H1 (cell line): ENCODE data around the gene P3H4. TPM values are rescaled to one million over a fixed set of nuclear protein-coding genes. Genes with fewer than 3 reads are reported as not detected.
A peak's percentile ranks its signal among the peaks of the same experiment; 100 is the strongest.

Source experiments
- CTCF ChIA-PET: fragments of 300-600 bp; sonication (Branson Sonifier 250); formaldehyde crosslinking; loops from one replicate; lab custom pipeline; 2021; ENCODE audit not compliant: partially characterized antibody; lab: Charles Lee
- POLR2A ChIA-PET: fragments of 300-600 bp; sonication (Branson Sonifier 250); formaldehyde crosslinking; loops from one replicate; lab custom pipeline; 2021; ENCODE audit warnings: inconsistent platforms; ENCODE audit not compliant: partially characterized antibody; lab: Charles Lee
- DNase-seq, 2 experiments: peaks; one replicate each; pipeline versions ENCODE4 v3.0.0 to v3.0.0-alpha.2; 2010 to 2022; ENCODE audit warnings: low spot score in 2 of 2, low read depth in 1 of 2, mixed read lengths in 1 of 2
- FAIRE-seq: peaks from 2 replicates; lab custom pipeline; 2011; peaks lifted over from hg19 to GRCh38; lab: Jason Lieb, UNC
- H2AFZ ChIP-seq: 2 replicates; pipeline ENCODE4 v1.8.1; 2012; ENCODE audit warnings: low read length, inconsistent platforms
- H2AK5ac ChIP-seq: 2 replicates; pipeline ENCODE4 v1.6.1; 2013; ENCODE audit warnings: low read depth, low read length
- H2BK120ac ChIP-seq: replicated peaks from 2 replicates; pipeline ENCODE3; 2013; ENCODE audit warnings: low read depth, low read length, inconsistent platforms
- H2BK12ac ChIP-seq: 2 replicates; pipeline ENCODE4 v1.6.1; 2013; ENCODE audit warnings: low read depth, low read length
- H2BK15ac ChIP-seq: 2 replicates; pipeline ENCODE4 v1.6.1; 2013; ENCODE audit warnings: low read length
- H2BK20ac ChIP-seq: 2 replicates; pipeline ENCODE4 v1.6.1; 2013; ENCODE audit warnings: low read length
- H2BK5ac ChIP-seq: 2 replicates; pipeline ENCODE4 v1.6.1; 2013; ENCODE audit warnings: low read depth, low read length
- H3K14ac ChIP-seq: 2 replicates; pipeline ENCODE4 v1.6.1; 2013; ENCODE audit warnings: inconsistent platforms; ENCODE audit not compliant: insufficient read length
- H3K18ac ChIP-seq: 2 replicates; pipeline ENCODE4 v1.6.1; 2013; ENCODE audit warnings: low read length; ENCODE audit errors: extremely low read depth
- H3K23ac ChIP-seq: 2 replicates; pipeline ENCODE4 v1.6.1; 2013; ENCODE audit warnings: inconsistent platforms; ENCODE audit not compliant: insufficient read length
- H3K23me2 ChIP-seq: 2 replicates; pipeline ENCODE4 v1.6.1; 2013; ENCODE audit warnings: low read depth, low read length
- H3K27ac ChIP-seq: 2 replicates; pipeline ENCODE4 v1.6.1; 2011; ENCODE audit warnings: low read depth, low read length, inconsistent platforms
- H3K27me3 ChIP-seq, 4 experiments: replicated peaks in 1 of 4; 1 replicate in 1 of 4; 2 replicates in 3 of 4; pipeline versions ENCODE4 v1.6.1 to v1.8.1; 2011 to 2013; ENCODE audit warnings: low read length in 3 of 4, mild to moderate bottlenecking in 3 of 4, inconsistent platforms in 2 of 4, mixed read lengths in 2 of 4, moderate library complexity in 1 of 4; ENCODE audit not compliant: control insufficient read depth in 3 of 4, insufficient read depth in 3 of 4; ENCODE audit errors: extremely low read depth in 1 of 4
- H3K36me3 ChIP-seq, 4 experiments: 2 replicates each; pipeline versions ENCODE4 v1.6.1 to v1.8.1; 2011 to 2013; ENCODE audit warnings: mild to moderate bottlenecking in 4 of 4, low read length in 3 of 4, moderate library complexity in 2 of 4, control low read depth in 1 of 4, inconsistent platforms in 1 of 4; ENCODE audit not compliant: insufficient read depth in 4 of 4, control insufficient read depth in 2 of 4
- H3K4ac ChIP-seq: replicated peaks from 2 replicates; pipeline ENCODE3; 2013; ENCODE audit warnings: low read length, low read depth, mixed read lengths, inconsistent platforms; ENCODE audit not compliant: insufficient read length
- H3K4me1 ChIP-seq, 4 experiments: replicated peaks in 1 of 4; 1 replicate in 1 of 4; 2 replicates in 3 of 4; pipeline versions ENCODE4 v1.6.1 to v1.8.1; 2011 to 2013; ENCODE audit warnings: low read length in 3 of 4, inconsistent platforms in 2 of 4, mixed read lengths in 1 of 4; ENCODE audit not compliant: insufficient read depth in 4 of 4, control insufficient read depth in 3 of 4
- H3K4me2 ChIP-seq, 2 experiments: 2 replicates each; pipeline versions ENCODE4 v1.6.1 to v1.8.1; 2011 to 2013; ENCODE audit warnings: low read depth in 2 of 2, low read length in 2 of 2, control low read depth in 1 of 2, inconsistent platforms in 1 of 2, mild to moderate bottlenecking in 1 of 2; ENCODE audit not compliant: insufficient read depth in 1 of 2
- H3K4me3 ChIP-seq, 4 experiments: fragments of 200-600, 300-600 bp in 1 of 4; sonication (generic), shearing (Covaris generic), sonication (Bioruptor Twin) in 1 of 4; 2 replicates each; pipeline versions ENCODE4 v1.5.1 to v1.8.1; 2011 to 2016; ENCODE audit warnings: low read length in 4 of 4, low read depth in 3 of 4, control low read depth in 2 of 4, inconsistent platforms in 2 of 4, mild to moderate bottlenecking in 2 of 4, mixed read lengths in 1 of 4, moderate library complexity in 1 of 4; ENCODE audit not compliant: insufficient read depth in 2 of 4; ENCODE audit errors: extremely low read depth in 1 of 4
- H3K56ac ChIP-seq: replicated peaks from 2 replicates; pipeline ENCODE3; 2013; ENCODE audit warnings: low read depth, mild to moderate bottlenecking, mixed read lengths, low read length, inconsistent platforms; ENCODE audit not compliant: insufficient read length
- H3K79me1 ChIP-seq: 2 replicates; pipeline ENCODE4 v1.6.1; 2013; ENCODE audit warnings: low read depth, low read length, control low read depth
- H3K79me2 ChIP-seq, 2 experiments: 2 replicates each; pipeline versions ENCODE4 v1.6.1 to v1.8.1; 2012 to 2013; ENCODE audit warnings: low read length in 2 of 2, mild to moderate bottlenecking in 2 of 2, inconsistent platforms in 1 of 2; ENCODE audit not compliant: insufficient read depth in 2 of 2, control insufficient read depth in 1 of 2
- H3K9ac ChIP-seq, 4 experiments: replicated peaks in 1 of 4; 1 replicate in 1 of 4; 2 replicates in 3 of 4; pipeline versions ENCODE4 v1.6.1 to v1.8.1; 2011 to 2013; ENCODE audit warnings: low read depth in 3 of 4, low read length in 3 of 4, control low read depth in 2 of 4, mild to moderate bottlenecking in 2 of 4, moderate library complexity in 2 of 4, inconsistent platforms in 1 of 4; ENCODE audit errors: extremely low read depth in 1 of 4
- H3K9me3 ChIP-seq, 2 experiments: 2 replicates each; pipeline versions ENCODE4 v1.6.1 to v1.8.1; 2012 to 2013; ENCODE audit warnings: mild to moderate bottlenecking in 2 of 2, moderate library complexity in 2 of 2, control low read depth in 1 of 2, inconsistent platforms in 1 of 2, low read depth in 1 of 2, low read length in 1 of 2, mixed read lengths in 1 of 2; ENCODE audit not compliant: insufficient read depth in 2 of 2
- H4K20me1 ChIP-seq, 2 experiments: replicated peaks in 1 of 2; 2 replicates each; pipeline versions ENCODE3 to v1.8.1; 2011 to 2013; ENCODE audit warnings: inconsistent platforms in 2 of 2, low read length in 2 of 2, mild to moderate bottlenecking in 1 of 2; ENCODE audit not compliant: insufficient read depth in 2 of 2, control insufficient read depth in 1 of 2
- H4K5ac ChIP-seq: 2 replicates; pipeline ENCODE4 v1.6.1; 2013; ENCODE audit warnings: low read length, low read depth, mixed read lengths, inconsistent platforms; ENCODE audit not compliant: insufficient read length
- H4K8ac ChIP-seq: 2 replicates; pipeline ENCODE4 v1.8.0; 2013; ENCODE audit warnings: mild to moderate bottlenecking, moderate library complexity, low read length, inconsistent platforms; ENCODE audit not compliant: insufficient read depth; ENCODE audit errors: extremely low read depth
- H4K91ac ChIP-seq: replicated peaks from 2 replicates; pipeline ENCODE3; 2013; ENCODE audit warnings: low read length, mixed read lengths, inconsistent platforms; ENCODE audit not compliant: insufficient read length
- GABPA ChIP-seq: IDR thresholded peaks from 2 replicates; pipeline ENCODE4 v1.6.1; 2011; ENCODE audit warnings: mild to moderate bottlenecking, low read length, moderate library complexity, borderline replicate concordance; ENCODE audit not compliant: insufficient read depth
- RXRA ChIP-seq: IDR thresholded peaks from 2 replicates; pipeline ENCODE4 v1.6.1; 2011; ENCODE audit warnings: low read depth, mild to moderate bottlenecking, low read length, moderate library complexity; ENCODE audit not compliant: insufficient read depth
- SIN3A ChIP-seq, 2 experiments: IDR thresholded peaks in 1 of 2; conservative IDR thresholded peaks in 1 of 2; 2 replicates each; pipeline ENCODE4 v1.6.1; 2011 to 2012; ENCODE audit warnings: low read length in 2 of 2, improper control_type of control experiment in 1 of 2, low read depth in 1 of 2, mild to moderate bottlenecking in 1 of 2
- whole genome bisulfite sequencing, 2 experiments: shearing (Covaris generic) in 1 of 2; methylation state at CpG; one replicate each; pipeline versions ENCODE4 v1.1.6 to v1.1.7; 2013 to 2015; ENCODE audit warnings: low lambda C conversion rate in 2 of 2, mixed read lengths in 2 of 2, inconsistent platforms in 1 of 2, low coverage in 1 of 2, missing lambda C conversion rate in 1 of 2; ENCODE audit not compliant: insufficient replicate concordance in 2 of 2, insufficient coverage in 1 of 2, insufficient read length in 1 of 2; ENCODE audit errors: extremely low coverage in 1 of 2, missing lambda C conversion rate in 1 of 2; 5-methylcytosine and 5-hydroxymethylcytosine counted together
- polyA plus RNA-seq, 7 experiments: library from polyadenylated mRNA; depleted of rRNA in 3 of 7; stranded (reverse) in 5 of 7; unstranded in 2 of 7; fragments of >200 nt in 5 of 7; fragments of 200-250 nt in 2 of 7; gene quantifications; 1 replicate in 5 of 7; 2 replicates in 1 of 7; 4 replicates in 1 of 7; pipeline versions ENCODE4 v1.2.1 to v1.2.3, GENCODE V29; 2011 to 2013; ENCODE audit warnings: missing spikeins in 2 of 7, mixed read lengths in 2 of 7
- total RNA-seq: library from RNA; stranded (reverse); fragmentation: NEBNext Ultra II Directional; extraction: Animal tissue kit (Norgen Biotek cat#: 25700); gene quantifications from 2 replicates; pipeline ENCODE4 v1.2.1, GENCODE V29; 2021

P3H4 gene
- total and polyA plus RNA-seq, 2 of the 8 experiments (the other 6 are each of a cell fraction or from before 2014, with no cell fraction given), result 23.4 to 26.7 TPM

- Histone ChIP-seq H4K20me1 (peaks cover 6 to 20% of the 10 kb centered on the region in 2 experiments), H3K27me3 (no peaks in the 10 kb centered on the region), H3K4me2 (peak overlapping the region; percentile 22 to 42; a peak in 3 of 4 replicates), H2BK5ac (peak overlapping the region; percentile 68), H3K18ac (peak overlapping the region; percentile 75; the same call in 1 of the 2 replicates), H4K91ac (peak overlapping the region; percentile 50), H2AK5ac (peak overlapping the region; percentile 75; the same call in 1 of the 2 replicates), H3K79me2 (peaks cover 0 to 46% of the 10 kb centered on the region in 2 experiments; a peak in 2 of 4 replicates), H2BK15ac (peak overlapping the region; percentile 88), H3K23ac (no peak overlapping the region), H3K23me2 (no peaks in the 10 kb centered on the region; the same call in 1 of the 2 replicates), H3K36me3 (peaks cover 2 to 7% (median 4%) of the 10 kb centered on the region in 4 experiments; a peak in 3 of 8 replicates), H2BK20ac (peak overlapping the region; percentile 92), H3K9me3 (no peaks in the 10 kb centered on the region), H3K27ac (peak overlapping the region; percentile 16; the same call in 1 of the 2 replicates), H3K4ac (no peak overlapping the region)
- WGBS, 2 experiments, result 57% methylated on average over 12 of the region's 12 CpGs; no CpG with 5 or more reads in 1 of the 2 experiments
- POLR2A ChIA-PET, result interaction anchor here (0.8 to 7.5 kb wide), 8 partner anchors 10 to 42 kb away, joined by 3 to 83 read pairs (median 4); partner anchors contain the start of gene JUP
- FAIRE-seq, result no peak
- TF ChIP-seq RXRA, result no peak
- peak; percentile 23; the same call in 1 of the 2 replicates for TF ChIP-seq GABPA
- 0 out of 4 replicates have a peak, but pooled peaks of 1 of the 2 experiments have one; percentile 24 for TF ChIP-seq SIN3A (conservative IDR thresholded peaks at IDR 0.05 in 1 of 2, IDR thresholded peaks at IDR 0.05 in 1 of 2; ENCODE audit: low read depth in 1 of 2, low read length in 2 of 2)
- TF ChIP-seq, all 59 proteins: peak for 2
- H2BK12ac ChIP-seq, result peak overlapping the region; percentile 88; the same call in 1 of the 2 replicates
- H3K4me3 ChIP-seq, result 0 out of 8 replicates have a peak overlapping the region, but pooled peaks of 1 of the 4 experiments have one; percentile 4
- no peak overlapping the region for H3K14ac ChIP-seq
- no peak overlapping the region for H3K56ac ChIP-seq
- H4K8ac ChIP-seq, result no peak overlapping the region
- peak in 1 of 2 experiments; percentile 58 for DNase-seq
- peak overlapping the region in 2 of 4 experiments; percentile 13 to 44; a peak in 2 of 7 replicates for H3K9ac ChIP-seq
- peaks cover 0 to 51% (median 34%) of the 10 kb centered on the region in 4 experiments; a peak in 6 of 7 replicates for H3K4me1 ChIP-seq
- H4K5ac ChIP-seq, result peak overlapping the region; percentile 18
- CTCF ChIA-PET, result interaction anchor here (0.6 to 4.4 kb wide), 9 partner anchors 9 to 38 kb away, joined by 3 to 28 read pairs (median 8); partner anchors contain the start of genes JUP and P3H4
- H2AFZ ChIP-seq, result no peak overlapping the region
- H3K79me1 ChIP-seq, result peaks cover 19% of the 10 kb centered on the region
- peak overlapping the region; percentile 67 for H2BK120ac ChIP-seq
Measured at GRCh38 chr17:41775394-41776226, 36.1 kb downstream of the P3H4 start.
